Superior temporal gyrus (tissue), 1 donor: ENCODE measurements around the gene CADM3.

Experiments
- DNase-seq: peaks from one replicate; pipeline ENCODE4 v3.0.0-alpha.2; 2016; ENCODE audit errors: extremely low spot score

Gene CADM3

DNA sequence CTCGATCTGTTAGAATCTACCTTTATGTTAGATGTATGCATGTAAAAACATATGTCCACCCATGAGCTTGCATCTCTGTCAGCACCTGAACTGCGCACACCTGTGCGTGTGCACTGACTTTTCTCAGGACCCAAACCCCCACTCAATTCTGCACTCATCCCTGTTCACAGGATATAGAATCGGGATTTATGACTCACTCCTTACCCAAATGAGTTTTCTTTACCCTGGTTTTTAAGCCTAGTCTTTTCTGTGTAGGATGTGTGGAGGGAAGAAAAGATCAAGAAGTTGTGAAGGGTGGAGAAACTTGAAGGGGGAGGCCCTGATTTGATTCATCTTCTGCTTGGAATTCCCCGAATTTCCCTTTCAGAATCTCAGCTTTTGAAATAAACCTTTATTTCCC is 35.7 kb downstream of the CADM3 start:
- no peak for DNase-seq

DNA sequence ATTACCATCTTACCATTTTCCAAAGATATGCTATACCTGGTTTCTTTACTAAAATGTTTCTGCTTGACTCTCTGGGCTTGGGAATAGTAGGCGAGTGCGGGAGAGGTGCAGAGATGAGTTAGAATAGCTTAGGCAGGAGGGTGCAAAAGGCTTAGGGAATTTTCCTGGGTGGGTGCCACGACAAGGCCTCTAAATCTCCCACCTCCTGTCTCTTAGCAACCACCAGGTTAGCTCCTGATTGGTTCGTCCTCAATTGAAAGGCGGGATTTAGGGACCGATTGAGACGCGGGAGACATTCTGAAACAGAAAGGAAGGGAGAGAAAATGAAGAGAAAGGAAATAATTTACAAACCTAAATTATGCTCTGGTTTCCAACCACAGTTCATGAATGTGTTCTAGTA is 36.4 kb downstream of the CADM3 start:
- peak; percentile 65 for DNase-seq

DNA sequence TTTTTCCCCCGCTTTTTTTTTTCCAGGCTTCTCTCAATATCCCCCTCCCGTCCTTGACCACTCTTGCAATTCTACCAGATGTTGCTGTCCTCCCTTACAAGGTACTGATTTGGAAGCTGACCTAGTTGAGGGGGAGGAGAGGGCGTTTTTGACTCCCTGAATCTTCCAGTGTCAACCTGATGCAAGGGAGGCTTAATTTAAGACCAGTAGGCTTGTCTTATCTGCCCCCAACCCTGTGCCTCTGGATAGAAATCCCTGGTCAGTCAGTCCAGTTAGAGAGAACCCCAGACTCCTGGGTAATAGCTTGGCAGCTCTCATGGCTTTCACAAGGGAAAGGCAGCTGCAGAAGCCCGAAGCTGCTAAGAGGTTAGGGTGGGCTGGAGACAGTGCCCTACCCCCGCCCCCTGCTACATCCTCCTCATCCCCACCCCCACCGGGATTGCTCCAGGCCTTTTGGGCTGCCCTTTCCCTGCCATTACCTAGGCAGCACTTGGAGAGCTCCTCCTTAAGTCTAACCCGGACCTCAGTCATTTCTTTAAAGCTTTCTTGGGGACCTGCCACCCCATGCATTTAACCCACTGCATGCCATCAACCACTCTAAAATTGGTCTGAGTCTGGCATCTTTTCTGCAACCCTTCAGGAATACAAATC is 36.9 kb downstream of the CADM3 start:
- no peak for DNase-seq

DNA sequence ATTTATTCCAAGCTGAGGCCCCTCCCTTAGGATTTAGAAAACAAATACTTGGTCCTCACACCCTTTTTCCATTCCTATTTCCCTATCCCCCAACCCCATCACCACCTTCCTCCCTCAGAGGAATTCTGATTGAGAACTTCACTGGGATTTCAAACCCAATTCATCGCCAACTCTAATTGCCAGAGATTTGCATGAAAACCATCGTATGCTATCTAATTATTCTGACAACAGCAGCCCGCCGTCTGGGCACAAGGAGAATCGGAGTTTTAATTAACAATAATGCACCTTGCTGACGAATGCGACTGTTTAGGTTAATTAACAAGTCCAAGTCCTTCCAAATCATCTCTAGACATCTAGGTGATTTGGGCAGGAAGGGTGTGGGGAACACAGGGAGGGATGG is 37.6 kb downstream of the CADM3 start:
- no peak for DNase-seq

DNA sequence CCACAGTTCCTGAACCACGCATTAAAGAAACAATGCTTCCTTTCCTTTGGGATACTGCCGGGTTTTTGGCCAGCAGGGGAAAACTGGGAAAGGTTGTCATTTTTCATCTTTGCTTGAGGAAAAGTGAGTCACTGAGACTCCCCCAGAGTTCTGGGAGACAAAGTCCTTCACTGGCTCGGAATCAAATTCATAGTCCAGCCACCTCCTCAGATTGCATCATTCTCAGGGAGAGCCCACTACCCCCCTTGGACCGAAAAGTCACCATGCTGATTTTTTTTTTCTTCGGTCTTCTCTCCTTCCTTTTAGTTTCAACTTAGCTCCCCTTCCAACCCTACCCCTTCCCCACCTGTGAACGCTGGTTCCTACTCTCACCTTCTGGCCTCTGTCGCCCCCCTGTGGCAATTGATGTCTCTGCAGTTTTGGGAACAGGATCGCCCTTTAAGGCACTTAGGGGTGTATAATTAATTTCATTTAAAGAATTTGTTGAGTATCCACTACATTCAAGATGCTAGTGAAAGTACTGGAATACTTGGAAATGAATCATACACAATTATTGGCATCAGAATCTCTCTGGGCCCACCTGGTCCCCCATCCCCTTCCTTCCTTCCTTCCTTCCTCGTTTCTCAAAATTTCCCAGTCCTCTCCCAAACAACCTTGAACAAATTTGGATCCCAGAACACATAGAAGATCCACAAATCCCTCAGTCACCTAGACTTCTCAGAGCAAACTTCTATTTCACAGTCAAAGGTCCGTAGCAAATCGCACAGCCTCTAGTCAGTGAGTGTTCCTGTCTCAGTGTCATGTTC is 40.1 kb downstream of the CADM3 start:
- peak; percentile 77 for DNase-seq

DNA sequence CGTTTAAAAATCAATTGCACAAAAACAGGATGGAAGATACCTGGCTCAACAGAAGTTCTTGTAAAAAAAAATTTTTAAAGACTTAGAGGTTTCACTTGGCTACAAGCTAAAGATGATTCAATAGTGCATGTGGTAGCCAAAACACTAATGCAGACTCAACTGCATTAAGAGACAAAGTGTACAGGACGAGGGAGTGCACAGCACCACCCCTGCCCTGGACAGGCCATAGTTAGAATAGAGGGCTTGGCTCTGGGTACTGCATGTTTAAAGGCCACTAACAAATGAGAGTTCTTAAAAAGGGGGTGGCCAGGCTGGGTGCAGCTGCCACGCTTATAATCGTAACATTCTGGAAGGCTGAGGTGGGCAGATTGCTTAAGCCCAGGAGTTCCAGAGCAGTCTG is 41.2 kb downstream of the CADM3 start:
- DNase-seq = no peak

DNA sequence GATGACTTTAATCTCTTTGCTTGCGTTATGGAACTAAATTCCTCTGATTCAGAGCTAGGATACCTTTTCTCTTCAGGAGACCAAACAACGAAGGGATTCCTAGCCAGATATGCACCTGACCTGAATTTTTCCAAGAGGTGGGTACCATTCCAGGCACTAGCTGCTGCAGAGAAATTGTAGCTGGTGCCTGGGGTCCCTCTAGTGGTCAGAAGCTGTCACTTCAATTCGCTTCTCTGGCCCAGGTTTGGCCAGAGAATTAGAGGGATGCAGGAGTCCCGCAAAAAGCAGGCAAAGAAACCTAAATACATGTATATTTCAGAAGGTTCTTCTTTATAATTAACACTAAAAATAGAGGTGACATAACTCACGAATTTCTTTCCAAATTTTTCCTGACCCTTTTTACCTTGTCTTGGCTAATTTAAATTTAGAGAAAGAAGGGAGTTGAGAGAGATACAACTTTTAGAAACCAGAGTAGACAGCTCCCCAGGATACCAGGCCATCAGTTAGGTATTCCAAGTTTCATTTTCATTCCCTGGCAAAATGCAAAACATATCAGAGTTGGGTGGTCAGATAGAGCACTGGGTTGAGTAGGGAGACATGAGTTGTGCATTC is 42.8 kb downstream of the CADM3 start:
- DNase-seq = peak; percentile 85

DNA sequence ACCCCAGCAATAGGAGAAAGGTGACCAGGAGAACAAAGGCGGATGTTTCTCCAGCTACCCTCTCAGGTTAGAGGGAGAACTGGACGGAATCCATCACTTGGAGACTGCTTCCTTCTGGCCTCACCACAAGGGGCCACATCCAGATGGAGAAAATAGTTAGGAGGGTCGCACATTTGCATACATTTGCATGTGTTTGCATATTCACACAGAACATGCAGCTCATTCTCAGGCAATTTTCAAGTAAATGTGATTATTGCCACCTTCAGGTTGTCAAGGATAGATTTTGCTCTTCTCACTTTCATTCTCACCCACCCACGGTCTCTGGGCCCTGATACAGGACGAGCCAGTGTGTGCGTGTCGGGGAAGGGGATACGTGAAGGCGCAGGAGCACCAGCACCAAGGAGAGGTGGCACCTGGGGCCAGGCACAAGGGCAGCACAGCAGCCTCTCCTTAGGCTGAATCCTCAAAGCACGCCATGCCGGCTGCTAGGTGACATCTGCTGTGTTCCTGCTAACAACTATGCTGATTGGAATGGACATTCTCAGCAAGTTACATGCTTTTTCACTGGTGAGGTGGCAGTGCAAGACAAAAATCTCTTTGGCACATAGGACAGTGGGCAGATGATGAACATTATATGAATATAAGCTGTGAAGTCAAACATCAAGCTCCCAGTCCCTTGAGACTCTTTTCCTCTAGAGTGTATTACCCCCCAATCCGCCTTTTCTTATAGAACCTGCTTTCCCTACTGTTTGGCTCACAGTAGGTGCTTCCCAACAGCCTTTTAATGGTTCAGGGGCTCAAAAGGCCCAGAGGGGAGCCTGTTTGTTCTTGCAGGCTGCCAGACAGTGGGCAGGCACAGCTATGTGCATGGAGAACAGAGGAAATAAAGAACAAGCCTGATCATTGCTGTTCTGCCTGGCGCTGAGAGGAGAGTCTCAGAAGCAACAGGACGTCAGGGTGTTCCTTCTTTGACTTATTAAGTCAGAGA is 47.5 kb downstream of the CADM3 start:
- DNase-seq = no peak

DNA sequence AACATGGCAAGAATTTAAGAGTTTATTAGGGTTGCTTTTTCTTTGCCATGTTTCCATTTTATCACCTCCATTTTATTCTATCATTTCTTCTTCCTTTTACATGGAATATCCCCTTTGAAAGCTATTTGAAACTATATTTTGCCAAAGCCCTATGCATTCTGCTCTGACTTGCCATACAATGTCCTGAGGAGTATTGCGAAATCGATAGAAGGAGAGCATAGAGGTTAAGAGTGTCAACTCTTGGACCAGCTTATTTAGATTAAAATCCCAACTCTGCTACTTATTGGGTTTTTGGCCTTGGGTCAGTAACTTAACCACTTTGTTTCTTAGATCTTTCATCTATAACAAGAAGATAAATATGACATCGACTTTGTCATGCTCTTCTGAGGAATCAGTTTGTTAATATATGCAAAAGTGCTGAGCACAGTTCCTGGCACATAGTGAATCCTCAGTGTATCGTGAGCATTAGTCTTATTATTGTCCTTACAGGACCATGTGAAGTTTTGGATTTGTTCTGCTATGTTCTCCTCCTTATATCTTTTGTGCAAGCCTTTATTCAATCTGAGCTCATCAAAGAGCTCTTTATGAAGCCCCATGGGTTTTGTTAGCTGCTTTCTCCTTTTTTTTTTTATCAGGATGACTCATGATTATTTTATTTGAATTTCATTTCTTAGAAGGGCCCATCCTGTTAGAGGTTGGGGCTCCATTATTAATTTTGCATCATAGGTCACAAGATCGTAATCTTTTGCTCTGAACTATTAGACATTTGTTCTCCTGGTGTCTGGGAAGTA is 50.9 kb downstream of the CADM3 start:
- DNase-seq = no peak

DNA sequence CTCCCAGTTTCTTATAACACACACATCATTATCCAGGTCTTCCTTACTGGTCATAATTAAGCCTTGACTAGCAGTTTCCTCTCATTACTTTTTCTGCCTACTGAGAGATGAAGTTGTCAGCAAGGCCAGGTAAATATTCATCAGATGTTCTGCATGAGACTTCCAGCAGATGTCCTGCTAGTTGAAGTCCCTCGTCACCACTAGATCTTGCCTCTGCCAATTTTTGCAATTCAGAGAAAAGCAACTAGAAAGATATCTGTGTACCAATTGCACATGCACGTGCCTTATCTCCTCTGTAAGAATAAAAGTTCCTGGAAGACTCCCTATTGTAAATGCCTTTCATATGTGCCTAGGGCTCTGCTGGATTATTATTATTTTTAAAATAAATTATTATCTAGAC is 51.6 kb downstream of the CADM3 start:
- DNase-seq = no peak

DNA sequence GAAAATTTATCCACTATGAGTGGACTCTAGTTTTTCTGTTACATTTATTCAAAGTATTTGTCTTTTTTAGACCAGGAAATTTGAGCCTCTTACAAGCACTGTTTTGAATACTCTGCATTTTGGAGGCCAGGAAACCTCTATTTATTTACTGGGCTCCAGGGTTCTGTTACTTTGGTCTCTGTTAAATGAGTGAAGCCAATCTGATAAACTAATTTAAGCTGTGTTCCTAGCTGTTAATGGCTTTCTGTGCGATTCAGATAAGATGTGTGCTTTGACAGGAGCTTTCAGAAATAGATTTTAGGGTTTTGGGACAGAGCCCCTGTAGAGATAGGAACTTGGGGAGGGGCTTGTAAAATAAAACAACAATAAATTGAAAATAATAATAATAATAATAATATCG is 57.1 kb downstream of the CADM3 start:
- no peak for DNase-seq

DNA sequence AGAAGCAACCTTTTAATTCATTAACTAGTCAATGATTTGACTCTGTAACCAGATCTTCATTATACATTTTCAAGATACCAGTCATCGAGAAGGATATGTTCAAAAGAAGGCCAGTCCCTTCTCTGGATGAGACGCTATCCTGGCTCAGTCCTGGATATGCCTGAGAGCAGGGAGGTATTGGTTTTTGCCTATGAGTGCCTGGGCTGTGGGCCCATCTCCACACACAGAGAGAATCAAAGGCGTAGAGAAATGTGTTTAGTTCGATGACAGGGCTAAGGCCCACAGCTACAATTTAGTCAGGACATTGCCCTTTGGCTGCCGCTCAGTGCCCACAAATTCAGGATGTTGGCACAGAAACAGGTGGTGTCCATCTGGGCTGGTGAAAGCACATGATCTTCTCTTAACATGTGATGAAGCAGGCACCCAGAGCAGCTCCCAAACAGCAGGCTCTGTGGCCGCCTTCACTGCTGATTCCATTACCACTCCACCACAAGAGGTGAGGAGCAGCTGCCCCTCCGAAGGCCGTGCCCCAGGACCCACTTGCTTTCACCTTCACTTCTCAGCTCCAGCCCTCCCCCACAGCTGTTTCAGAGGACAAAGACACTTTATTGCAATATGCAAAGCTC is 58.0 kb downstream of the CADM3 start:
- no peak for DNase-seq

DNA sequence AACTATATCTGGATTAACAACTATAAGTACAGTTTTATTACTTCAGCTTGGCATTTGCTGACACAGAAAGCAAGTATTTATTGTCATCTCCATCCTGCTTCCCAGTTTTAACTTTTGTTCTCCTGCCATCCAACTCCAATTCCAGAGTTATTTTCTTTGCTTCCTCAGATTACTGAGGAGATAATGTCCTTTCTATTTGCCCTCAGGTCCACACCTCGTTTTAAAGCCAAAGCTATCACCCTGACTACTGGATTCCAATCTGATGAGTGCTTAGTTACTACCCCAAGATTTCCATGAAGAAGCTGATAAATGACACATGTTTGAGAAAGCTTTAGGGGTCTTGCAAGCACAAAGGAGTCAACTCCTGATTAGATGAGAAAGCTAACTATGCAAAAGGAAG is 58.5 kb downstream of the CADM3 start:
- DNase-seq = no peak

DNA sequence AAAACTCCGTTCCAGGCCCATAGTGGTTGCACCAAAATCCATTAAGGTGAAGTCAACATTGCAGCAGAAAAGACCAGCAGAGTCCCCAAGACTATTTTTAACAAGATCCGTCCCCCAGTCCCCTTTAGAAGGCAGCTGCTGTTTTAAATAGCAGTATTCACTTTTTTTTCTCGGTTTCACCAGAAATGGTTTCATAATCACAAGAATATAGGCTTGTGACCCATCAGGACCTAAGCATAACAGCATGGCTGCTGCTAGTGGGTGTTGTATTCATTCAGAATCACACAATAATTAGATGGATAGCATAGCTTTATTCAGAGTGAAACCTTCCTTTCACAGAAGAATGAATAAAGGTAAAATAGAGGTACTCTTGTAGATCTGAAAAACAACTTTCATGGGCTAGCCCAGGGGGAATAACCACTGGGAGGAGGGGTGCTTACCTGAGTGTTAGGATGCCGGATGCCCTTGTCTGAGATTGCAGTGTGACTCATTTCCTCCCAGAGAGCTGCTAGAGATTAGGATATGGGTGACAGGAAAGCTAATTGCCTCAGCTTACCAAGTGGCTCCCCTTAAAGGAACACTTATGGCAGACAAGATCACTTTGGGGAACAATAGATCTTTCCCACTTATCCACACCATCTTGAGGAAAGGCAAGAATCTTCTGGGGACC is 68.3 kb downstream of the CADM3 start:
- DNase-seq = no peak

DNA sequence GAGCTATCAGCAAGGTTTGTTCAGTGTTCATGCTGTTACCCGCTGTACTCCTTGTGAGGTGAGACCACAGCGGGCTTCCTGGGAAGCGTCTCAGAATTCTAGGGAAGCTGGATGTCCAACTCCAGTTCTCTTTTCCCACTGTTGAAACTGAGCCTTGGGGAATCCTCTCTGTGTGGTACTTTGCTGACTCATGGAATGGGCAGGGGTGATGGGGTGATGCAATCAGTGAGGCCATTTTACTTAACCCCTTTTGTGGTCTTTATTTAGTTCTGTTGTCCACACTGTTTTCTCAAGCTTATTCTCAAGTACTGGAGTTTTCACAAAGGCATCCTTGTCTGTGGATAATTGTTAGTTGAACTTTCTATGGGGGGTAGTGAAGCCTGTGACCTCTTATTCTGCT is 75.9 kb downstream of the CADM3 start:
- DNase-seq = no peak

DNA sequence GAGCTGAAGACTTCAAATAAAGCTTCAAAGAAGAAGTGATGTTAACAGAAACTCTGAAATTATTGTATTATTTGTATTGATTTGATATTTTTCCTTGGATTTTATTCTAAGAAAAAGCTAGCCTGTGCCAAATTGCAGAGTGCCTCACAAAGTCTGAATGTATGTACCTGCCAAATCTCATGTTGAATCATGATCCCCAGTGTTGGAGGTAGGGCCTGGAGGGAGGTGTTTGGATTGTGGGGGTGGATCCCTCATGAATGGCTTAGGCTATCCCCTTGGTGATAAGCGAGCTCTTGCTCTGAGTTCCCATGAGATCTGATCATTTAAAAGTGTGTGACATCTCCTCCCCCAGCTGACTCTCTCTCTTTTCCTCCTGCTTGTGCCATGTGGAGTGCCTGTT is 76.9 kb downstream of the CADM3 start:
- no peak for DNase-seq

DNA sequence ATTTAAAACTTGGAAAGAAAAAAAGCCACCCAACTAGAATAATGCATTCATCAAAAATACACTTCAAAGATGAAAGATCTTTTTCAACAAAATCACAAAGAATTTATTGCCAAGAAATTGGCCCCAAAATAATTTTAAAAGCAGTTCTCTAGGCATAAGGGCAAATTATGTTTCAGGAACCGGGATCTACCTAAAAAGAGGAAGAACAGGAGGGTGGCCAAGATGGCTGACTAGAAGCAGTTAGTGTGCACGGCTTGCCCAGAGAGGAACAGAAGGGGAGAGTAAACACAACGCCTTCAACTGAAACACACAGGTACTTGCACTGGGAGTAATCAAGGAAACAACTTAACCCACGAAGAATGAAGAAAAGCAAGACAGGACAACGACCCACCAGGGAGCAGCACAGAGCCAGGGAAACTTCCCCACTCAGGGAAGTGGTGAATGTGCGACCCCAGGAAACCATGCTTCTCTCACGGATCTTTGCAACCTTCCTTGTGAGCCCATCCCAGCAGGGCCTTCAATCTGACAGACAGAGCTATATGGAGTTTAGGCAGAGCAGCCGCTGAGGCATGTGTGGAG is 79.3 kb downstream of the CADM3 start:
- DNase-seq = no peak
